Measurements from ENCODE around the gene CNR2.

DNA sequence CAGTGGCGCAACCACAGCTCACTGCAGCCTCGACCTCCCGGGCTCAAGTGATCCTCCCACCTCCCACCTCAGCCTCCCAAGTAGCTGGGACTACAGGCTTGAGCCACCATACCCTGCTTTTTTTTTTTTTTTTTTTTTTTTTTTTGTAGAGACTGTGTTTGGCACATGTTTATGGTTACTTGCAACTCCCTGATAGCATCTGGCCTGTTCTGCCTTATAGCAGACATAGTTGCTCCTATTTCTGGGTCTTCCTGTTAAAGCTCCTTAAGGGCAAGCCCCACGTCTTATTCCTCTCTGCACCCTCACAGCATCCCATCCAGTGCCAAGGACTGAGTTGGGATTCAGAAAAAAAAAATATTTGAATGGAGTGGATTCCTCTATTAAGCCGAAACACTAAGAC, 17.1 kb upstream of the CNR2 start:
- TF ChIP-seq, protein P1, sequence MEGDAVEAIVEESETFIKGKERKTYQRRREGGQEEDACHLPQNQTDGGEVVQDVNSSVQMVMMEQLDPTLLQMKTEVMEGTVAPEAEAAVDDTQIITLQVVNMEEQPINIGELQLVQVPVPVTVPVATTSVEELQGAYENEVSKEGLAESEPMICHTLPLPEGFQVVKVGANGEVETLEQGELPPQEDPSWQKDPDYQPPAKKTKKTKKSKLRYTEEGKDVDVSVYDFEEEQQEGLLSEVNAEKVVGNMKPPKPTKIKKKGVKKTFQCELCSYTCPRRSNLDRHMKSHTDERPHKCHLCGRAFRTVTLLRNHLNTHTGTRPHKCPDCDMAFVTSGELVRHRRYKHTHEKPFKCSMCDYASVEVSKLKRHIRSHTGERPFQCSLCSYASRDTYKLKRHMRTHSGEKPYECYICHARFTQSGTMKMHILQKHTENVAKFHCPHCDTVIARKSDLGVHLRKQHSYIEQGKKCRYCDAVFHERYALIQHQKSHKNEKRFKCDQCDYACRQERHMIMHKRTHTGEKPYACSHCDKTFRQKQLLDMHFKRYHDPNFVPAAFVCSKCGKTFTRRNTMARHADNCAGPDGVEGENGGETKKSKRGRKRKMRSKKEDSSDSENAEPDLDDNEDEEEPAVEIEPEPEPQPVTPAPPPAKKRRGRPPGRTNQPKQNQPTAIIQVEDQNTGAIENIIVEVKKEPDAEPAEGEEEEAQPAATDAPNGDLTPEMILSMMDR (IDR thresholded peaks at IDR 0.05): no peak
- TF ChIP-seq POLR2A (IDR thresholded peaks at IDR 0.05): no peak
- no peak for TF ChIP-seq POLR2AphosphoS5 (IDR thresholded peaks at IDR 0.05)
